ENCODE results near the gene NGFR. TPM values are rescaled to one million over a fixed set of nuclear protein-coding genes. Genes with fewer than 3 reads are reported as not detected.

The NGFR gene
- total RNA-seq, 1 experiment from 2014 or later = 1.6 TPM

DNA sequence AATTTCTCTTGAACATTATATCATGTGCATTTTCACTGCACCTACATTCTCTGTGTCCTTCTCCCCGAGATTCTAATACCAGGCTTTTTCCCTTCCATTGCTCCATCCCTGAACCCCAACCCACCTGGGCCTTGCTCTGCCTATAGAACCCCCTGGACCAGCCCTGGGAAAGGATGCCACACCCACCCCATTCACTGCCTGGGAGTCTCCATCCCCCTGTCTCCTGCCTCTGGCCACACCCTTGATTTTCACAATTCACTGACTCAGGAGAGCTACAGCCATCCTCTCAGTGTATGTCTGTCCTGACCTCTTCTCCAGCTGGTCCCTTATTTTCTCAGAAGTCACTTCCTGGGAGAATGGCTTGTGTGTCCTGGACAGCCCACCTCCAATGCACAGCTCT lies 27.9 kb upstream of the NGFR start:
- CTCF ChIA-PET = no interaction called here

GRCh38 chr17:49468811-49469385 lies 26.2 kb upstream of the NGFR start:
- no TSS peak for BruUV-seq (replicated peaks)
- ChIA-PET CTCF (no interaction called here), POLR2A (no interaction called here)
- H3K9me3 ChIP-seq (ENCODE audit: control insufficient read depth, insufficient read depth, low read depth, low read length) = no peaks in the 10 kb centered on the region
- no peaks in the 10 kb centered on the region for H3K4me1 ChIP-seq (ENCODE audit: control insufficient read depth, insufficient read depth, low read length)
- no peak overlapping the region for H3K27ac ChIP-seq (ENCODE audit: low read length)
- H3K27me3 ChIP-seq (ENCODE audit: control insufficient read depth, insufficient read depth, low read length) = no peaks in the 10 kb centered on the region
- TF ChIP-seq CTCF (IDR thresholded peaks at IDR 0.05) (no peak), POLR2AphosphoS5 (IDR thresholded peaks at IDR 0.05; ENCODE audit: low read depth, low read length) (no peak), SIN3A (IDR thresholded peaks at IDR 0.05; ENCODE audit: borderline replicate concordance, insufficient read depth, low read depth, low read length) (no peak), TCF7L2 (IDR thresholded peaks at IDR 0.05; ENCODE audit: low read depth, low read length) (no peak), REST (IDR thresholded peaks at IDR 0.05; ENCODE audit: insufficient read depth in 1 of 2, low read depth in 2 of 2, low read length in 1 of 2) (no peak)
- ATAC-seq (no peak), DNase-seq (ENCODE audit: low read depth, low spot score) (no peak)
- in situ Hi-C loops (cut with HindIII; ENCODE audit: low pct_unique_long_range_greater_than_20kb, low sequenced_read_pairs) (no loop called here), intact Hi-C loops (cut with micrococcal nuclease; ENCODE audit: unreplicated experiment) (no loop called here)
- H3K36me3 ChIP-seq (ENCODE audit: control insufficient read depth, insufficient read depth, low read length) = no peaks in the 10 kb centered on the region
- no peak overlapping the region for H3K4me3 ChIP-seq (ENCODE audit: low read depth in 2 of 2, low read length in 2 of 2)

More for the DNA sequence above, 27.9 kb upstream of the NGFR start:
- POLR2A ChIA-PET = no interaction called here
- Histone ChIP-seq H3K27ac (ENCODE audit: low read length) (no peak overlapping the region), H3K4me1 (ENCODE audit: control insufficient read depth, insufficient read depth, low read length) (no peaks in the 10 kb centered on the region), H3K36me3 (ENCODE audit: control insufficient read depth, insufficient read depth, low read length) (no peaks in the 10 kb centered on the region), H3K4me3 (ENCODE audit: low read depth in 2 of 2, low read length in 2 of 2) (no peak overlapping the region), H3K27me3 (ENCODE audit: control insufficient read depth, insufficient read depth, low read length) (peaks cover 5% of the 10 kb centered on the region; the same call in 1 of the 2 replicates), H3K9me3 (ENCODE audit: control insufficient read depth, insufficient read depth, low read depth, low read length) (no peaks in the 10 kb centered on the region)
- ATAC-seq (no peak), DNase-seq (ENCODE audit: low read depth, low spot score) (no peak)
- intact Hi-C loops (cut with micrococcal nuclease; ENCODE audit: unreplicated experiment) = no loop called here
- in situ Hi-C loops (cut with HindIII; ENCODE audit: low pct_unique_long_range_greater_than_20kb, low sequenced_read_pairs) = no loop called here
- TF ChIP-seq REST (IDR thresholded peaks at IDR 0.05; ENCODE audit: insufficient read depth in 1 of 2, low read depth in 2 of 2, low read length in 1 of 2) (no peak), SIN3A (IDR thresholded peaks at IDR 0.05; ENCODE audit: borderline replicate concordance, insufficient read depth, low read depth, low read length) (no peak)
- no TSS peak for BruUV-seq (replicated peaks)
